ENCODE measurements around the gene PDLIM1. TPM values are rescaled to one million over a fixed set of nuclear protein-coding genes. Genes with fewer than 3 reads are reported as not detected.

Gene PDLIM1
- total and polyA plus RNA-seq, 9 of the 15 experiments (the other 6 are each of a cell fraction or from before 2014, with no cell fraction given) = 19.8 to 164 (median 39.1) TPM

DNA sequence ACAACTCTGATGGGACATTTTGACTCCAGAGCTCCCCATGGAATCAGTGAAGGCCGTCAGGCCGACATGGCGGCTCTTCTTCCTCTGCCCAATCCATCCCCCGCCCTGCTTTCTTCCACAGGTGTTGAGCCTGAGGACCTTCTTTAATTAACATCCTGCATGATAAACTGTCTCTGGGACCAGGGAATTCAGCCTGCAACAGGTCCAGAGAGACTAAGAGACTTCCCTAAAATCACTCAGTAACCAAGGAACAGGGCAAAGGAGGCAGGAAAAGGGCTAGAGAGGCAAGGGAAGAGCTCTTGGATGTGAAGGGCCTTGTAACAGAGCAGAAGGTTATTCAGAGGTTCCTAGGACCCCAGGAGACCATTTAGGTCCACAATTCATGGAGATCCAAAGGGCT is 6.0 kb upstream of the PDLIM1 start:
- TF ChIP-seq ZNF561 (CRISPR knock-in tag; conservative IDR thresholded peaks at IDR 0.05) = no peak
- no peak for TF ChIP-seq SETDB1 (IDR thresholded peaks at IDR 0.05; ENCODE audit: low read length)
- TF ChIP-seq ZFX (CRISPR knock-in tag; IDR thresholded peaks at IDR 0.05) = peak; percentile 21; the same call in 1 of the 2 replicates
- TF ChIP-seq BCL6 (CRISPR knock-in tag; IDR thresholded peaks at IDR 0.05) = no peak
- TF ChIP-seq ZNF79 (CRISPR knock-in tag; IDR thresholded peaks at IDR 0.05; ENCODE audit: low read depth) = no peak
- TF ChIP-seq HMG20B (CRISPR knock-in tag; IDR thresholded peaks at IDR 0.05) = no peak
- no peak for TF ChIP-seq CREB3 (tag; conservative IDR thresholded peaks at IDR 0.05; ENCODE audit: low read depth)
- TF ChIP-seq THRAP3 (IDR thresholded peaks at IDR 0.05; ENCODE audit: borderline replicate concordance) = no peak
- TF ChIP-seq SPI1 (IDR thresholded peaks at IDR 0.05; ENCODE audit: borderline replicate concordance, low read depth, low read length) = peak; percentile 67; the same call in 1 of the 2 replicates
- TF ChIP-seq, protein P1, sequence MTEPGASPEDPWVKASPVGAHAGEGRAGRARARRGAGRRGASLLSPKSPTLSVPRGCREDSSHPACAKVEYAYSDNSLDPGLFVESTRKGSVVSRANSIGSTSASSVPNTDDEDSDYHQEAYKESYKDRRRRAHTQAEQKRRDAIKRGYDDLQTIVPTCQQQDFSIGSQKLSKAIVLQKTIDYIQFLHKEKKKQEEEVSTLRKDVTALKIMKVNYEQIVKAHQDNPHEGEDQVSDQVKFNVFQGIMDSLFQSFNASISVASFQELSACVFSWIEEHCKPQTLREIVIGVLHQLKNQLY (CRISPR knock-in tag; conservative IDR thresholded peaks at IDR 0.05) = no peak
- no peak for TF ChIP-seq TAF7 (tag; IDR thresholded peaks at IDR 0.05)
- no peak for TF ChIP-seq HNRNPH1 (optimal IDR thresholded peaks at IDR 0.05; ENCODE audit: low read depth, low read length)
- H3K9me3 ChIP-seq (replicated peaks; ENCODE audit: control insufficient read depth, insufficient read depth, low read depth, low read length) = no peaks in the 10 kb centered on the region
- H3K9me1 ChIP-seq (ENCODE audit: control insufficient read depth, insufficient read depth, low read length) = no peaks in the 10 kb centered on the region
- intact Hi-C loops (cut with micrococcal nuclease) = no loop called here
- FAIRE-seq (no peak), ATAC-seq (no peak), DNase-seq (ENCODE audit: extremely low read depth in 1 of 4, low spot score in 3 of 4) (no peak)
- H3K4me2 ChIP-seq (ENCODE audit: insufficient read depth, low read length) = peak overlapping the region; percentile 60; the same call in 1 of the 2 replicates
- peaks cover 31 to 38% of the 10 kb centered on the region in 2 experiments for H3K4me1 ChIP-seq (replicated peaks in 1 of 2; ENCODE audit: control insufficient read depth in 2 of 2, insufficient read depth in 2 of 2, low read length in 2 of 2)
- peak overlapping the region; percentile 82 for H3K27ac ChIP-seq (ENCODE audit: extremely low read depth, low read depth, low read length)
- peak overlapping the region; percentile 97 for H2AFZ ChIP-seq (ENCODE audit: low read depth, low read length)
- H3K79me2 ChIP-seq (ENCODE audit: control insufficient read depth, insufficient read depth, low read length) = no peaks in the 10 kb centered on the region
- POLR2A ChIA-PET = interaction anchor here (0.6 to 1.2 kb wide), 3 partner anchors 8 to 24 kb away, joined by 3 read pairs; no protein-coding TSS in a partner anchor
- CTCF ChIA-PET (ENCODE audit: low intra/inter-chr PET ratio) = no interaction called here
- no TSS peak for BruUV-seq (replicated peaks)
- 78% methylated on average over 3 of the region's 4 CpGs for WGBS (ENCODE audit: insufficient coverage, low coverage, missing lambda C conversion rate)
- in situ Hi-C loops (cut with MboI) = no loop called here
- H3K9ac ChIP-seq (ENCODE audit: insufficient read depth in 1 of 2, low read depth in 2 of 2, low read length in 2 of 2) = peak overlapping the region in 1 of 2 experiments; percentile 56; a peak in 1 of 4 replicates
- no peaks in the 10 kb centered on the region for H4K20me1 ChIP-seq (replicated peaks; ENCODE audit: control insufficient read depth, insufficient read depth, low read length)
- no peaks in the 10 kb centered on the region for H3K27me3 ChIP-seq (ENCODE audit: control insufficient read depth in 2 of 2, insufficient read depth in 2 of 2, low read length in 2 of 2)
- H3K4me3 ChIP-seq = no peak overlapping the region
- no peaks in the 10 kb centered on the region for H3K36me3 ChIP-seq (ENCODE audit: control insufficient read depth, insufficient read depth, low read length)

Measured in K562 (cell line).